Activated naive CD8-positive, alpha-beta T cell (primary cell): ENCODE results near the gene NRSN1.

Experiments used
- H3K27ac Mint-ChIP-seq: one replicate; pipeline ENCODE4 v1.8.0; 2021; ENCODE audit warnings: mixed read lengths
- H3K27me3 Mint-ChIP-seq: one replicate; pipeline ENCODE4 v1.8.0; 2021; ENCODE audit warnings: mixed read lengths
- H3K36me3 Mint-ChIP-seq: one replicate; pipeline ENCODE4 v1.8.0; 2021; ENCODE audit warnings: mixed read lengths
- H3K4me1 Mint-ChIP-seq: one replicate; pipeline ENCODE4 v1.8.0; 2021; ENCODE audit warnings: low read depth, mixed read lengths
- H3K4me3 Mint-ChIP-seq: one replicate; pipeline ENCODE4 v1.8.0; 2021; ENCODE audit warnings: mild to moderate bottlenecking, mixed read lengths
- H3K9me3 Mint-ChIP-seq: one replicate; pipeline ENCODE4 v1.8.0; 2021; ENCODE audit warnings: low read depth, mixed read lengths

NRSN1 gene

GRCh38 chr6:24125980-24126379, at the start of gene NRSN1:
TSS of gene NRSN1 (plus strand) at chr6:24126215. CDS start at chr6:24134328, 8,113 bp downstream.
- no peak within 1 kb of the TSS for H3K4me3 Mint-ChIP-seq
- peaks cover 26% of the 10 kb centered on the region for H3K27me3 Mint-ChIP-seq
- H3K36me3 Mint-ChIP-seq = no peaks in the 10 kb centered on the region
- H3K27ac Mint-ChIP-seq = no peak within 1 kb of the TSS
- H3K9me3 Mint-ChIP-seq = peaks cover 10% of the 10 kb centered on the region
- peaks cover 2% of the 10 kb centered on the region for H3K4me1 Mint-ChIP-seq

- no peaks in the 10 kb centered on the region for H3K4me1 Mint-ChIP-seq
- no peaks in the 10 kb centered on the region for H3K36me3 Mint-ChIP-seq
- no peak overlapping the region for H3K27ac Mint-ChIP-seq
- H3K9me3 Mint-ChIP-seq = no peaks in the 10 kb centered on the region
- no peak overlapping the region for H3K4me3 Mint-ChIP-seq
- H3K27me3 Mint-ChIP-seq = peaks cover 9% of the 10 kb centered on the region
Observed at GRCh38 chr6:24078200-24078599, 47.8 kb upstream of the NRSN1 start.

- no peak overlapping the region for H3K27ac Mint-ChIP-seq
- H3K36me3 Mint-ChIP-seq = no peaks in the 10 kb centered on the region
- H3K4me3 Mint-ChIP-seq = no peak overlapping the region
- H3K27me3 Mint-ChIP-seq = peaks cover 9% of the 10 kb centered on the region
- H3K9me3 Mint-ChIP-seq = no peaks in the 10 kb centered on the region
- no peaks in the 10 kb centered on the region for H3K4me1 Mint-ChIP-seq
Observed at GRCh38 chr6:24079076-24079475, 46.9 kb upstream of the NRSN1 start.

GRCh38 chr6:24080711-24081110, 45.3 kb upstream of the NRSN1 start:
- H3K27me3 Mint-ChIP-seq = peaks cover 9% of the 10 kb centered on the region
- H3K27ac Mint-ChIP-seq = no peak overlapping the region
- no peaks in the 10 kb centered on the region for H3K36me3 Mint-ChIP-seq
- H3K4me3 Mint-ChIP-seq = no peak overlapping the region
- no peaks in the 10 kb centered on the region for H3K4me1 Mint-ChIP-seq
- H3K9me3 Mint-ChIP-seq = no peaks in the 10 kb centered on the region

- no peak overlapping the region for H3K4me3 Mint-ChIP-seq
- H3K27me3 Mint-ChIP-seq = peaks cover 2% of the 10 kb centered on the region
- peaks cover 6% of the 10 kb centered on the region for H3K9me3 Mint-ChIP-seq
- H3K4me1 Mint-ChIP-seq = no peaks in the 10 kb centered on the region
- H3K27ac Mint-ChIP-seq = no peak overlapping the region
- no peaks in the 10 kb centered on the region for H3K36me3 Mint-ChIP-seq
Observed at GRCh38 chr6:24089736-24090135, 36.3 kb upstream of the NRSN1 start.

- Mint-ChIP-seq H3K4me3 (no peak overlapping the region), H3K36me3 (no peaks in the 10 kb centered on the region), H3K27me3 (peaks cover 12% of the 10 kb centered on the region), H3K27ac (no peak overlapping the region), H3K4me1 (no peaks in the 10 kb centered on the region), H3K9me3 (peaks cover 6% of the 10 kb centered on the region)
Observed at GRCh38 chr6:24092407-24092806, 33.6 kb upstream of the NRSN1 start.

GRCh38 chr6:24093381-24093780, 32.6 kb upstream of the NRSN1 start:
- Mint-ChIP-seq H3K36me3 (no peaks in the 10 kb centered on the region), H3K9me3 (peaks cover 6% of the 10 kb centered on the region), H3K27ac (no peak overlapping the region), H3K27me3 (peaks cover 14% of the 10 kb centered on the region), H3K4me1 (no peaks in the 10 kb centered on the region), H3K4me3 (no peak overlapping the region)

GRCh38 chr6:24099181-24099580, 26.8 kb upstream of the NRSN1 start:
- Mint-ChIP-seq H3K4me1 (no peaks in the 10 kb centered on the region), H3K4me3 (no peak overlapping the region)

GRCh38 chr6:24100024-24100769, 25.8 kb upstream of the NRSN1 start:
- H3K36me3 Mint-ChIP-seq = no peaks in the 10 kb centered on the region
- H3K9me3 Mint-ChIP-seq = no peaks in the 10 kb centered on the region
- no peak overlapping the region for H3K27ac Mint-ChIP-seq
- H3K4me3 Mint-ChIP-seq = no peak overlapping the region
- no peaks in the 10 kb centered on the region for H3K4me1 Mint-ChIP-seq
- H3K27me3 Mint-ChIP-seq = peaks cover 16% of the 10 kb centered on the region

More at GRCh38 chr6:24099181-24099580, 26.8 kb upstream of the NRSN1 start:
- Mint-ChIP-seq H3K9me3 (no peaks in the 10 kb centered on the region), H3K27me3 (peaks cover 16% of the 10 kb centered on the region), H3K27ac (no peak overlapping the region), H3K36me3 (no peaks in the 10 kb centered on the region)

GRCh38 chr6:24100770-24101155, 25.3 kb upstream of the NRSN1 start:
- H3K36me3 Mint-ChIP-seq = no peaks in the 10 kb centered on the region
- H3K9me3 Mint-ChIP-seq = no peaks in the 10 kb centered on the region
- no peak overlapping the region for H3K27ac Mint-ChIP-seq
- H3K4me3 Mint-ChIP-seq = no peak overlapping the region
- peaks cover 12% of the 10 kb centered on the region for H3K27me3 Mint-ChIP-seq
- H3K4me1 Mint-ChIP-seq = no peaks in the 10 kb centered on the region

- Mint-ChIP-seq H3K9me3 (no peaks in the 10 kb centered on the region), H3K27me3 (peaks cover 4% of the 10 kb centered on the region), H3K4me3 (no peak overlapping the region), H3K4me1 (no peaks in the 10 kb centered on the region), H3K36me3 (no peaks in the 10 kb centered on the region), H3K27ac (no peak overlapping the region)
Observed at GRCh38 chr6:24105191-24105590, 20.8 kb upstream of the NRSN1 start.

- H3K27me3 Mint-ChIP-seq = peaks cover 4% of the 10 kb centered on the region
- no peaks in the 10 kb centered on the region for H3K9me3 Mint-ChIP-seq
- no peak overlapping the region for H3K27ac Mint-ChIP-seq
- H3K4me1 Mint-ChIP-seq = no peaks in the 10 kb centered on the region
- no peak overlapping the region for H3K4me3 Mint-ChIP-seq
- no peaks in the 10 kb centered on the region for H3K36me3 Mint-ChIP-seq
Observed at GRCh38 chr6:24106291-24106690, 19.7 kb upstream of the NRSN1 start.

GRCh38 chr6:24107294-24107693, 18.7 kb upstream of the NRSN1 start:
- no peak overlapping the region for H3K27ac Mint-ChIP-seq
- no peaks in the 10 kb centered on the region for H3K9me3 Mint-ChIP-seq
- H3K4me1 Mint-ChIP-seq = no peaks in the 10 kb centered on the region
- H3K4me3 Mint-ChIP-seq = no peak overlapping the region
- H3K27me3 Mint-ChIP-seq = peaks cover 2% of the 10 kb centered on the region
- H3K36me3 Mint-ChIP-seq = no peaks in the 10 kb centered on the region

- Mint-ChIP-seq H3K27ac (no peak overlapping the region), H3K27me3 (no peaks in the 10 kb centered on the region), H3K36me3 (no peaks in the 10 kb centered on the region), H3K4me3 (no peak overlapping the region), H3K4me1 (no peaks in the 10 kb centered on the region), H3K9me3 (no peaks in the 10 kb centered on the region)
Observed at GRCh38 chr6:24108056-24108455, 18.0 kb upstream of the NRSN1 start.

GRCh38 chr6:24110417-24110816, 15.6 kb upstream of the NRSN1 start:
- Mint-ChIP-seq H3K4me1 (no peaks in the 10 kb centered on the region), H3K27ac (no peak overlapping the region), H3K4me3 (no peak overlapping the region), H3K27me3 (no peaks in the 10 kb centered on the region), H3K9me3 (no peaks in the 10 kb centered on the region), H3K36me3 (no peaks in the 10 kb centered on the region)

GRCh38 chr6:24113891-24114290, 12.1 kb upstream of the NRSN1 start:
- Mint-ChIP-seq H3K27me3 (peaks cover 1% of the 10 kb centered on the region), H3K9me3 (no peaks in the 10 kb centered on the region), H3K4me3 (no peak overlapping the region), H3K27ac (no peak overlapping the region), H3K4me1 (no peaks in the 10 kb centered on the region), H3K36me3 (no peaks in the 10 kb centered on the region)
